A549 (cell line): ENCODE measurements around the gene ACADVL. TPM values are rescaled to one million over a fixed set of nuclear protein-coding genes. Genes with fewer than 3 reads are reported as not detected.

ENCODE experiments used
- ATAC-seq, 2 experiments: fragments of 200-7000 bp in 1 of 2; fragments of >200 bp in 1 of 2; cut with Nextera tagmentation in 1 of 2; cut with Tn5 transposase in 1 of 2; 3 replicates each; pipeline versions ENCODE4 v1.8.0 to v1.9.1; 2018 to 2020; ENCODE audit warnings: mild to moderate bottlenecking in 1 of 2, moderate library complexity in 1 of 2
- CTCF ChIA-PET: fragments of 300-600 bp; sonication (Branson Sonifier 250); formaldehyde crosslinking; extraction: SDS; loops from one replicate; lab custom pipeline; 2021; ENCODE audit warnings: antibody characterized with exemption, inconsistent platforms; lab: Yijun Ruan, JAX
- POLR2A ChIA-PET: fragments of 350-600 bp; formaldehyde crosslinking; extraction: SDS; loops from one replicate; lab custom pipeline; 2021; ENCODE audit warnings: antibody characterized with exemption, inconsistent platforms; lab: Yijun Ruan, JAX
- DNase-seq, 2 experiments: peaks; one replicate each; pipeline versions ENCODE4 v3.0.0 to v3.0.0-alpha.2; 2011 to 2016; ENCODE audit warnings: low read depth in 1 of 2, low spot score in 1 of 2
- FAIRE-seq: peaks from 2 replicates; lab custom pipeline; 2011; peaks lifted over from hg19 to GRCh38; lab: Jason Lieb, UNC
- H3K27ac ChIP-seq, 2 experiments: fragments of >200 bp; sonication (Bioruptor Twin); formaldehyde crosslinking; 3 replicates each; pipeline ENCODE4 v1.5.1; 2016 to 2017
- H3K4me1 ChIP-seq: fragments of >200 bp; sonication (Bioruptor Twin); formaldehyde crosslinking; 3 replicates; pipeline ENCODE4 v1.6.1; 2016
- H3K4me2 ChIP-seq: fragments of >200 bp; sonication (Bioruptor Twin); formaldehyde crosslinking; 3 replicates; pipeline ENCODE4 v1.6.1; 2016
- H3K4me3 ChIP-seq: fragments of >200 bp; sonication (Bioruptor Twin); formaldehyde crosslinking; 3 replicates; pipeline ENCODE4 v1.5.1; 2016
- H3K9me3 ChIP-seq: fragments of >200 bp; sonication (Bioruptor Twin); formaldehyde crosslinking; 3 replicates; pipeline ENCODE4 v1.6.1; 2016
- BHLHE40 ChIP-seq: IDR thresholded peaks from 2 replicates; pipeline ENCODE4 v1.6.1; 2012; ENCODE audit warnings: low read depth, low read length, inconsistent platforms
- CHD2 ChIP-seq: fragments of 150-350 bp; IDR thresholded peaks from 2 replicates; pipeline ENCODE4 v1.6.1; 2014; ENCODE audit warnings: low read length; ENCODE audit not compliant: partially characterized antibody
- EHF ChIP-seq: fragments of 250-450 bp; sonication (Bioruptor Pico); IDR thresholded peaks from 2 replicates; pipeline ENCODE4 v1.5.0; 2020; ENCODE audit warnings: mild to moderate bottlenecking
- EP300 ChIP-seq, 2 experiments: fragments of >200 bp; sonication (Bioruptor Twin); formaldehyde crosslinking; IDR thresholded peaks; 2 replicates in 1 of 2; 3 replicates in 1 of 2; pipeline ENCODE4 v1.6.1; 2016 to 2017
- FOSB ChIP-seq: fragments of 250-450 bp; sonication (Bioruptor Pico); IDR thresholded peaks from 2 replicates; pipeline ENCODE4 v1.5.0; 2020; ENCODE audit warnings: mild to moderate bottlenecking, moderate library complexity
- FOXS1 ChIP-seq: fragments of 250-450 bp; sonication (Bioruptor Pico); IDR thresholded peaks from 2 replicates; pipeline ENCODE4 v1.5.0; 2020; ENCODE audit warnings: mild to moderate bottlenecking, moderate library complexity
- HDAC2 ChIP-seq: fragments of 200-600 bp; sonication (generic); IDR thresholded peaks from 2 replicates; pipeline ENCODE4 v1.6.1; 2016
- HEYL ChIP-seq: fragments of 250-450 bp; sonication (Bioruptor Pico); IDR thresholded peaks from 2 replicates; pipeline ENCODE4 v1.8.0; 2021; ENCODE audit warnings: mild to moderate bottlenecking, moderate library complexity
- HOXA7 ChIP-seq: fragments of 250-450 bp; sonication (Bioruptor Pico); IDR thresholded peaks from 2 replicates; pipeline ENCODE4 v1.5.0; 2020; ENCODE audit warnings: mild to moderate bottlenecking, moderate library complexity
- HOXB5 ChIP-seq: fragments of 250-450 bp; sonication (Bioruptor Pico); IDR thresholded peaks from 2 replicates; pipeline ENCODE4 v1.5.0; 2020; ENCODE audit warnings: mild to moderate bottlenecking, moderate library complexity
- JUN ChIP-seq, 2 experiments: fragments of >200 bp; sonication (Bioruptor Twin); formaldehyde crosslinking; IDR thresholded peaks; 2 replicates in 1 of 2; 3 replicates in 1 of 2; pipeline ENCODE4 v1.6.1; 2016 to 2017
- KDM5A ChIP-seq: fragments of 200-600 bp; sonication (generic); IDR thresholded peaks from 2 replicates; pipeline ENCODE4 v1.6.1; 2016; ENCODE audit warnings: antibody characterized with exemption, mild to moderate bottlenecking
- MAFK ChIP-seq: fragments of 450-650 bp; IDR thresholded peaks from 2 replicates; pipeline ENCODE4 v1.6.1; 2014; ENCODE audit not compliant: partially characterized antibody
- MAZ ChIP-seq: fragments of 150-350 bp; IDR thresholded peaks from 2 replicates; pipeline ENCODE4 v1.6.1; 2014; ENCODE audit warnings: antibody characterized with exemption, low read depth, low read length, borderline replicate concordance
- MYC ChIP-seq: IDR thresholded peaks from 2 replicates; pipeline ENCODE4 v1.6.1; 2012; ENCODE audit warnings: mild to moderate bottlenecking, inconsistent platforms, low read length, improper control_type of control experiment, borderline replicate concordance
- NR3C1 ChIP-seq: fragments of >200 bp; sonication (Bioruptor Twin); formaldehyde crosslinking; IDR thresholded peaks from 3 replicates; pipeline ENCODE4 v1.6.1; 2017
- PHF8 ChIP-seq: fragments of 200-600 bp; sonication (generic); IDR thresholded peaks from 2 replicates; pipeline ENCODE4 v1.6.1; 2016; ENCODE audit warnings: low read depth, mild to moderate bottlenecking, antibody characterized with exemption, moderate library complexity, borderline replicate concordance
- POLR2A ChIP-seq: IDR thresholded peaks from 2 replicates; pipeline ENCODE4 v1.6.1; 2012; ENCODE audit warnings: mild to moderate bottlenecking, low read length
- RARB ChIP-seq: fragments of 250-450 bp; sonication (Bioruptor Pico); IDR thresholded peaks from 2 replicates; pipeline ENCODE4 v1.8.0; 2021; ENCODE audit warnings: mild to moderate bottlenecking, moderate library complexity
- RCOR1 ChIP-seq: fragments of 150-350 bp; IDR thresholded peaks from 2 replicates; pipeline ENCODE4 v1.6.1; 2014; ENCODE audit warnings: antibody characterized with exemption, low read length, low read depth
- RFX5 ChIP-seq: fragments of 450-650 bp; IDR thresholded peaks from 2 replicates; pipeline ENCODE4 v1.7.1; 2014; ENCODE audit warnings: antibody characterized with exemption, mild to moderate bottlenecking, moderate library complexity
- SREBF2 ChIP-seq: fragments of 450-650 bp; IDR thresholded peaks from 2 replicates; pipeline ENCODE4 v1.6.1; 2014; ENCODE audit warnings: mild to moderate bottlenecking, moderate library complexity
- TFCP2L1 ChIP-seq: fragments of 250-450 bp; sonication (Bioruptor Pico); IDR thresholded peaks from 2 replicates; pipeline ENCODE4 v1.5.0; 2021; ENCODE audit warnings: mild to moderate bottlenecking
- TP53 ChIP-seq: fragments of 250-450 bp; sonication (Bioruptor Pico); IDR thresholded peaks from 2 replicates; pipeline ENCODE4 v1.5.0; 2021; ENCODE audit warnings: mild to moderate bottlenecking, moderate library complexity
- ZC3H11A ChIP-seq: fragments of 450-650 bp; IDR thresholded peaks from 2 replicates; pipeline ENCODE4 v1.6.1; 2014; ENCODE audit warnings: antibody characterized with exemption, mild to moderate bottlenecking
- WGBS: methylation state at CpG from one replicate; pipeline ENCODE4 v1.1.6; 2017; ENCODE audit errors: missing lambda C conversion rate; 5-methylcytosine and 5-hydroxymethylcytosine counted together
- polyA plus RNA-seq, 4 experiments: library from polyadenylated mRNA; depleted of rRNA in 3 of 4; stranded (reverse); fragments of >200 nt; fragmentation: RNase III in 1 of 4; extraction: RNeasy Plus Mini Kit Qiagen cat#74134 plus additional on column Dnase treatment in 1 of 4; gene quantifications; 2 replicates in 3 of 4; 3 replicates in 1 of 4; pipeline ENCODE4 v1.2.3, GENCODE V29; 2011 to 2017
- TF ChIP-seq, protein P1 (sequence below): IDR thresholded peaks from 2 replicates; pipeline ENCODE4 v1.6.1; 2012
- TF ChIP-seq, protein P2 (sequence below): IDR thresholded peaks from 2 replicates; pipeline ENCODE4 v1.6.1; 2012; ENCODE audit warnings: low read depth, borderline replicate concordance
- TF ChIP-seq, protein P3 (sequence below): fragments of 250-450 bp; sonication (Bioruptor Pico); IDR thresholded peaks from 2 replicates; pipeline ENCODE4 v1.5.0; 2021; ENCODE audit warnings: mild to moderate bottlenecking, moderate library complexity, borderline replicate concordance
- TF ChIP-seq, protein P4 (sequence below): fragments of 250-450 bp; sonication (Bioruptor Pico); IDR thresholded peaks from 2 replicates; pipeline ENCODE4 v1.5.0; 2020; ENCODE audit warnings: low read depth, mild to moderate bottlenecking, moderate library complexity

ACADVL gene
- polyA plus RNA-seq, 2 of the 4 experiments (the other 2 are of a cell fraction): 238 to 425 TPM

DNA sequence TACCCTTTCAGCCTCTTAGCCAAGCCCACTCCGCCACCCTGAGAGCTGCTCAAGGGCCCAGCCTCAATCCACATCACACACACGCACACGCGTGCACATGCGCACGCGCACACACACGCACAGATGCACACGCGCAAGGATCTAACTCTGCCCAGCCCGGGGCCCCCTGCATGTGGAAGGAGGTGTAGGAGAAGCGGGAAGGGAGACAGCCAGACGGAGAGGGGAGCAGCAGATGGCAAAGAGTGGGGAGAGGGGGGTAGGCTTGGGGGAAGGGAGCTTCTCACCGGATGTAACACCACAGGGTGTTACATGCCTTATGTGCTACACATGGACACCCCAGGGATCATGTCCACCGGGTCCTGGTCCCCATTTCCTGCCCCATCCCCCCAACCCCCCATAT lies 15.4 kb upstream of the ACADVL start:
- Histone ChIP-seq H3K4me2 (peak overlapping the region; percentile 84), H3K27ac (peak overlapping the region; percentile 82 to 85), H3K4me1 (peaks cover 12% of the 10 kb centered on the region), H3K9me3 (no peaks in the 10 kb centered on the region), H3K4me3 (peak overlapping the region; percentile 52)
- FAIRE-seq: no peak
- TF ChIP-seq, protein P1, sequence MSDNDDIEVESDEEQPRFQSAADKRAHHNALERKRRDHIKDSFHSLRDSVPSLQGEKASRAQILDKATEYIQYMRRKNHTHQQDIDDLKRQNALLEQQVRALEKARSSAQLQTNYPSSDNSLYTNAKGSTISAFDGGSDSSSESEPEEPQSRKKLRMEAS: no peak
- TF ChIP-seq HOXB5 (CRISPR knock-in tag): no peak
- TF ChIP-seq FOSB (CRISPR knock-in tag): no peak
- no peak for TF ChIP-seq MAZ
- no peak for TF ChIP-seq FOXS1 (CRISPR knock-in tag)
- TF ChIP-seq EHF: no peak
- TF ChIP-seq HEYL (CRISPR knock-in tag): no peak
- TF ChIP-seq TP53: no peak
- no peak for TF ChIP-seq JUN (IDR thresholded peaks at IDR 0.05)
- no peak for TF ChIP-seq NR3C1
- no peak for TF ChIP-seq EP300 (IDR thresholded peaks at IDR 0.05)
- TF ChIP-seq RCOR1: no peak
- TF ChIP-seq, protein P2, sequence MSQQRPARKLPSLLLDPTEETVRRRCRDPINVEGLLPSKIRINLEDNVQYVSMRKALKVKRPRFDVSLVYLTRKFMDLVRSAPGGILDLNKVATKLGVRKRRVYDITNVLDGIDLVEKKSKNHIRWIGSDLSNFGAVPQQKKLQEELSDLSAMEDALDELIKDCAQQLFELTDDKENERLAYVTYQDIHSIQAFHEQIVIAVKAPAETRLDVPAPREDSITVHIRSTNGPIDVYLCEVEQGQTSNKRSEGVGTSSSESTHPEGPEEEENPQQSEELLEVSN: no peak
- no peak for TF ChIP-seq HDAC2
- no peak for TF ChIP-seq MAFK
- TF ChIP-seq BHLHE40: no peak
- TF ChIP-seq SREBF2: no peak
- no peak for TF ChIP-seq TFCP2L1 (CRISPR knock-in tag)
- TF ChIP-seq RARB (CRISPR knock-in tag): no peak
- no peak for TF ChIP-seq RFX5
- DNase-seq: no peak
- ChIA-PET CTCF (interaction anchor here (2.0 to 2.8 kb wide), 2 partner anchors 10 to 159 kb away, joined by 9 to 10 read pairs; no protein-coding TSS in a partner anchor), POLR2A (no interaction called here)
- peak; percentile 10 to 15; a peak in 5 of 6 replicates for ATAC-seq
- WGBS: 89% methylated on average over 15 of the region's 15 CpGs

DNA sequence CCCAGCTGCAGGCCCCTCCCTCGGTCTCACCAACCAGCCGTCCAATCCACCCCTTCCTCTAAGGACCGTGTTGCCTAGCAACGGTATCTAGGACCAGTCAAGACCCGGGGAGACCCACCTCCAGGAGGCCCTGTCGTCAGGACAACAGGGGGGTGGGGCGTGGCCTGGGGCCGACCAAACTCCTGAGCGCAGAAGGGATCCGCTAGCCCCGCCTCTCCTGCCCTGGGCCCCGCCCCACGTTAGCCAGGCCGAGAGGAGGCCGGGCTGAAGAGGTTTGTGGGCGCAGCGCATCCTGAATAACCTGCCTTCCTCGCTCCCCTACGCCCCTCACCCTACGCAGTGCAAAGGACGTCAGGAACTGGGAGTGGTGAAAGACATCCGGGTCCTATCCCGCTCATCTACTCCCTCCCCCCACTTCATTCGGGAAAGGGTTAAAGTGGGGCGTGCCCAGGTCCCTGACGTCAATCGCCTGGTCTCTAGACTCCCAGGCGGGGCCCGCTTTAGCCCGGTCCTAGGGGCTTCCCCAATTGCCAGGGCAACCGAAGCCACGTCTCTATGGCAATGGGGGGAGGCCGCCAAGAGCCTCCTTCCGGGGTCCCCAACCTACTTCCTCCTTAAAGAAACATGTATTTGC lies 14.8 kb upstream of the ACADVL start:
- DNase-seq (peak; percentile 94 to 98), FAIRE-seq (no peak), ATAC-seq (peak; percentile 87 to 91)
- CTCF ChIA-PET: interaction anchor here (2.0 to 2.8 kb wide), 2 partner anchors 9 to 160 kb away, joined by 9 to 10 read pairs; no protein-coding TSS in a partner anchor
- 1% methylated on average over 34 of the region's 34 CpGs for WGBS
- H3K4me3 ChIP-seq: peak overlapping the region; percentile 52
- peak overlapping the region; percentile 82 to 85 for H3K27ac ChIP-seq
- peaks cover 12% of the 10 kb centered on the region for H3K4me1 ChIP-seq
- H3K4me2 ChIP-seq: peak overlapping the region; percentile 84
- POLR2A ChIA-PET: no interaction called here
- TF ChIP-seq CHD2: peak; percentile 57
- TF ChIP-seq MAZ: peak; percentile 52; the same call in 1 of the 2 replicates
- TF ChIP-seq MYC: no peak; the same call in 1 of the 2 replicates
- TF ChIP-seq, protein P3, sequence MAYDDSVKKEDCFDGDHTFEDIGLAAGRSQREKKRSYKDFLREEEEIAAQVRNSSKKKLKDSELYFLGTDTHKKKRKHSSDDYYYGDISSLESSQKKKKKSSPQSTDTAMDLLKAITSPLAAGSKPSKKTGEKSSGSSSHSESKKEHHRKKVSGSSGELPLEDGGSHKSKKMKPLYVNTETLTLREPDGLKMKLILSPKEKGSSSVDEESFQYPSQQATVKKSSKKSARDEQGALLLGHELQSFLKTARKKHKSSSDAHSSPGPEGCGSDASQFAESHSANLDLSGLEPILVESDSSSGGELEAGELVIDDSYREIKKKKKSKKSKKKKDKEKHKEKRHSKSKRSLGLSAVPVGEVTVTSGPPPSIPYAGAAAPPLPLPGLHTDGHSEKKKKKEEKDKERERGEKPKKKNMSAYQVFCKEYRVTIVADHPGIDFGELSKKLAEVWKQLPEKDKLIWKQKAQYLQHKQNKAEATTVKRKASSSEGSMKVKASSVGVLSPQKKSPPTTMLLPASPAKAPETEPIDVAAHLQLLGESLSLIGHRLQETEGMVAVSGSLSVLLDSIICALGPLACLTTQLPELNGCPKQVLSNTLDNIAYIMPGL: no peak
- TF ChIP-seq JUN (IDR thresholded peaks at IDR 0.05): peak in 1 of 2 experiments; percentile 35; a peak in 2 of 5 replicates
- TF ChIP-seq, protein P4, sequence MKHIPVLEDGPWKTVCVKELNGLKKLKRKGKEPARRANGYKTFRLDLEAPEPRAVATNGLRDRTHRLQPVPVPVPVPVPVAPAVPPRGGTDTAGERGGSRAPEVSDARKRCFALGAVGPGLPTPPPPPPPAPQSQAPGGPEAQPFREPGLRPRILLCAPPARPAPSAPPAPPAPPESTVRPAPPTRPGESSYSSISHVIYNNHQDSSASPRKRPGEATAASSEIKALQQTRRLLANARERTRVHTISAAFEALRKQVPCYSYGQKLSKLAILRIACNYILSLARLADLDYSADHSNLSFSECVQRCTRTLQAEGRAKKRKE (CRISPR knock-in tag): no peak
- TF ChIP-seq PHF8: 0 out of 2 replicates have a peak, but pooled peaks have one; percentile 19
- no peak for TF ChIP-seq HDAC2
- TF ChIP-seq HOXA7 (CRISPR knock-in tag): no peak
- TF ChIP-seq RFX5: peak; percentile 56; the same call in 1 of the 2 replicates
- TF ChIP-seq ZC3H11A: no peak
- peak; percentile 59 for TF ChIP-seq POLR2A
- TF ChIP-seq, protein P1: peak; percentile 48; the same call in 1 of the 2 replicates
- TF ChIP-seq KDM5A: no peak
- no peaks in the 10 kb centered on the region for H3K9me3 ChIP-seq
